ENCODE results near the gene UTP25. TPM values are rescaled to one million over a fixed set of nuclear protein-coding genes. Genes with fewer than 3 reads are reported as not detected.
A peak's percentile ranks its signal among the peaks of the same experiment; 100 is the strongest.

Gene UTP25
- total and polyA plus RNA-seq, 5 experiments from 2014 or later, result 3.0 to 15.6 (median 5.6) TPM

DNA sequence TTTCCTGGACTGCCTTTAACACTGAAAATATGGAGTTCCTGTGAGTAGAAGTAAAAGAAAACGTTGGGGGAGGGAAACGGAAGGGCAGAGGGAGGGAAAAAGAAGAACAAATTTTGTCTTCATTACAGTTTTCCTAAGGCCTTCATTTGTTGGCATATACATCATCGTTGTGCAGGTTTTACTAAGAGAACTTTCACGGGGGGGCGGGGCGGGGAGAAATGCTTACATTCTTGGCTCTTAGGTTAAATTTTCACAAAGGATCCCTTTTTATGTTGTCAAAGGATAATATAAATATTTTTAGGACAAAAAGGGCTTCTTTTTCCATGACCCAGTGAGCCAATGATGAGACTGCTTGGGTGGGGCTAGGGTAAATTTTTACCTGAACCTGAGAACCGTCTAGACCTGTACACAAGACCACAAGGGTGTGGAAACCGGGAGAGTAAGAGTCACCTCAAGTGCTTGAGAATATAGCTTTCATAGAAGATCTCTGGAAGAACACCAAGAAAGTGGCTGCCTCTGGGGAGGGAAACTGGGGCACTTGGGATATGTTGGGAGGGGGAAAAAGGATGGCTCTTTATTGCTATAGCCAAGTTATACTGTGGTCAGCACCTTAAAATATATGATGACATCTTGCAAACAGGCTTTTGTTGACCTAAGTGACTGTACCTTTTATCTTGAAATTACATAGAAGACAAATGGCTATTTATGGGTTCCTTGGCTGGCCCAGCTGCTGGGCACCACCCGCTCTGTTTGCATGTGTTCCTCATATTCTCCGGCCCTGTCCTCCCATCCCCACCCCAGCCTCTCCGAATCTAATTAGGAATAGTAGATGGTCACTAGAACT is 2.0 kb upstream of the UTP25 start:
- peaks cover 0 to 16% (median 0%) of the 10 kb centered on the region in 3 donors for H3K36me3 Mint-ChIP-seq
- ATAC-seq (no peak), DNase-seq (no peak)
- peak overlapping the region in 3 of 10 donors; percentile 19 to 61 (median 56) for H3K4me3 Mint-ChIP-seq
- POLR2A ChIA-PET, result interaction anchor here (0.9 to 2.2 kb wide), 3 partner anchors 42 to 69 kb away, joined by 3 to 5 read pairs (median 5); partner anchors contain the start of gene C1orf74
- H3K4me1 Mint-ChIP-seq, result peaks cover 19 to 45% (median 40%) of the 10 kb centered on the region in 4 donors
- H3K27me3 Mint-ChIP-seq, result peaks cover 5 to 23% (median 14%) of the 10 kb centered on the region in 5 donors
- peak overlapping the region in 1 of 10 donors; percentile 53 for H3K27ac Mint-ChIP-seq
- H3K9me3 Mint-ChIP-seq, result no peaks in the 10 kb centered on the region

DNA sequence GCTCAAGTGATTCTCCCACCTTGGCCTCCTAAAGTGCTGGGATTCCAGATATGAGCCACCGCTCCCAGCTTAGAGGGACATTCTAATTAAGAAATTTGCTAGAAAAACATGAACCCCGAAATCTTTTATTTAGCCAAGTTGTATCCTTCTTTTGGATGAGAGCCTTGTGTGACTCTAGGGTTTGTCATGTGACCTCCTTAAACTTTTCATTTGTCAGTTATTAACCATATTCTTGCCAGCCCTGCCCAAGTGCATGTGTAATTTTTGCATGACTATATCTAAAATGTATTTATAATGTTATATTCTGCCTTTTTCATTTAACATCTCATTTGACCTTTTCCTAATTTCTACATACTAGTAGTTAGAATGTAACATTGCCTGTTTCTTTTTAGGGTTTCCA is 1.9 kb downstream of the UTP25 start:
- no peaks in the 10 kb centered on the region for H3K27me3 Mint-ChIP-seq
- no peak for DNase-seq
- no peak for ATAC-seq
- peak overlapping the region; percentile 50 to 95 (median 80) for H3K4me3 Mint-ChIP-seq
- peaks cover 18 to 52% (median 48%) of the 10 kb centered on the region in 4 donors for H3K4me1 Mint-ChIP-seq
- H3K9me3 Mint-ChIP-seq, result no peaks in the 10 kb centered on the region
- POLR2A ChIA-PET, result no interaction called here
- peak overlapping the region in 9 of 10 donors; percentile 12 to 78 (median 51) for H3K27ac Mint-ChIP-seq
- peaks cover 12 to 54% (median 27%) of the 10 kb centered on the region in 3 donors for H3K36me3 Mint-ChIP-seq

DNA sequence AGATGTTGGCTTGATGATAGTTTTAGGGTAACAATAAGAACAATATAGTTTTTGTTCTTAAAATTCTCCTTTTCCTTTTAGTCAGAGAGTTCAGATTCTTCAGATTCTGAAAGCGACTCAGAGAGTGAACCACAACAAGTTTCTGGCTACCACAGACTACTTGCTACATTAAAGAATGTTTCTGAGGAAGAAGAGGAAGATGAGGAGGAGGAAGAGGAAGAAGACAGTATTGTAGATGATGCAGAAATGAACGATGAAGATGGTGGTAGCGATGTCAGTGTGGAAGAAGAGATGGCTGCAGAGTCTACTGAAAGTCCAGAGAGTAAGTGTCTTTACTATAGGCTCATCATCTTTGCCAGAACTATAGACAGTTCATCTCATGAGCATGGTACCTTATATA is 3.0 kb downstream of the UTP25 start:
- Mint-ChIP-seq H3K4me1 (peaks cover 18 to 59% (median 51%) of the 10 kb centered on the region in 4 donors), H3K27ac (peak overlapping the region in 2 of 10 donors; percentile 1 to 6), H3K4me3 (peak overlapping the region in 4 of 10 donors; percentile 3 to 21 (median 14)), H3K27me3 (no peaks in the 10 kb centered on the region), H3K36me3 (peaks cover 13 to 64% (median 33%) of the 10 kb centered on the region in 3 donors), H3K9me3 (no peaks in the 10 kb centered on the region)
- DNase-seq, result no peak
- POLR2A ChIA-PET, result interaction anchor here (0.7 kb wide), 1 partner anchor 30 kb away, joined by 5 read pairs; no protein-coding TSS in a partner anchor
- ATAC-seq, result no peak

DNA sequence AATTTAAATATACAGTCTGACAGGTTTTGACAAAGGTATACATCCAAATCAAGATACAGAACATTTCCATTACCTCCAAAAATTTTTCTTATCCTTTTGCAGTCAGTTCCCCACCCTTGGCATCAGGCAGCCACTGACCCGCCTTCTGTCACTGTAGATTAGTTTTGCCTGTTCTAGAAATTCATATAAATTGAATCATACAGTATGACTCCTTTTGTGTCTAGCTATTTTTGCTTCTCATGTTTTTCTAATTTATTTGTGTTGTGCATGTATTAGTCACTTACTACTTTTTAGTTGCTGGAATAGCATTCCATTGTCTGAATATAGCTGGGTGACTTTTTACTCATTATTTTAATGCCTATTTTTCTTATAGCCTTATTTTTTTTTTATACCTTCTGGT is 3.8 kb downstream of the UTP25 start:
- POLR2A ChIA-PET, result no interaction called here
- ATAC-seq (no peak), DNase-seq (no peak)
- no peaks in the 10 kb centered on the region for H3K9me3 Mint-ChIP-seq
- no peaks in the 10 kb centered on the region for H3K27me3 Mint-ChIP-seq
- peaks cover 13 to 73% (median 36%) of the 10 kb centered on the region in 3 donors for H3K36me3 Mint-ChIP-seq
- peak overlapping the region in 1 of 10 donors; percentile 14 for H3K27ac Mint-ChIP-seq
- H3K4me1 Mint-ChIP-seq, result peaks cover 18 to 59% (median 51%) of the 10 kb centered on the region in 4 donors
- H3K4me3 Mint-ChIP-seq, result no peak overlapping the region

- Mint-ChIP-seq H3K4me3 (no peak overlapping the region), H3K4me1 (peaks cover 7 to 43% (median 27%) of the 10 kb centered on the region in 4 donors), H3K36me3 (peaks cover 13 to 98% (median 48%) of the 10 kb centered on the region in 3 donors), H3K27ac (no peak overlapping the region), H3K27me3 (no peaks in the 10 kb centered on the region), H3K9me3 (no peaks in the 10 kb centered on the region)
- POLR2A ChIA-PET, result no interaction called here
- no peak for DNase-seq
- ATAC-seq, result no peak
Measured at GRCh38 chr1:209835782-209836298, 8.1 kb downstream of the UTP25 start.

DNA sequence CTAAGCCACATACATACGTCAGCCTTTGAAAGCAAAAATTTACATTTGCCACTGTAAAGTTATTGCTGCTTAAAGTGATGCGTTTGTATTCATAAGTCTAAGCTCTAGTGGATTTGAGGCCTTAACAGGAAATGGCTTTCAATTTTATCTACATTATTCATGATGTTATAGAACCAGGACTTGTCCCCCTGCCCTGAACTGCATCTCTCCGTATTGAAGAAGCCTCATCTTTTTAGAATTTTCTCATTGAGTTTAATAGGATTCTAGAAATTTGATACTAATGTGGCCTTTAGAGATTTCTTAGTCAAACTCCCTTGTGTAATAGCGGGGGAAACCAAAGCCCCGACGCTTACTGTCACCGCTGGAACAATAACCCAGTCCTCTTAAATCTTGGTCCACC is 9.9 kb downstream of the UTP25 start:
- Mint-ChIP-seq H3K27ac (peak overlapping the region in 1 of 10 donors; percentile 35), H3K4me3 (no peak overlapping the region), H3K36me3 (peaks cover 11 to 99% (median 49%) of the 10 kb centered on the region in 3 donors), H3K4me1 (peaks cover 7 to 34% (median 21%) of the 10 kb centered on the region in 4 donors), H3K9me3 (no peaks in the 10 kb centered on the region), H3K27me3 (no peaks in the 10 kb centered on the region)
- no peak for ATAC-seq
- DNase-seq, result no peak
- POLR2A ChIA-PET, result interaction anchor here (0.6 kb wide), 1 partner anchor 1977 kb away, joined by 5 read pairs; no protein-coding TSS in a partner anchor

GRCh38 chr1:209838537-209838936 is 10.8 kb downstream of the UTP25 start:
- H3K4me3 Mint-ChIP-seq, result no peak overlapping the region
- no peaks in the 10 kb centered on the region for H3K9me3 Mint-ChIP-seq
- H3K27me3 Mint-ChIP-seq, result no peaks in the 10 kb centered on the region
- peaks cover 5 to 34% (median 20%) of the 10 kb centered on the region in 4 donors for H3K4me1 Mint-ChIP-seq
- ATAC-seq, result no peak
- no peak for DNase-seq
- H3K36me3 Mint-ChIP-seq, result peaks cover 8 to 99% (median 46%) of the 10 kb centered on the region in 3 donors
- H3K27ac Mint-ChIP-seq, result peak overlapping the region in 1 of 10 donors; percentile 75
- POLR2A ChIA-PET, result interaction anchor here (0.5 to 0.6 kb wide), 2 partner anchors 94 to 1432 kb away, joined by 3 read pairs; no protein-coding TSS in a partner anchor

GRCh38 chr1:209839875-209840546 is 12.2 kb downstream of the UTP25 start:
- no peak overlapping the region for H3K4me3 Mint-ChIP-seq

DNA sequence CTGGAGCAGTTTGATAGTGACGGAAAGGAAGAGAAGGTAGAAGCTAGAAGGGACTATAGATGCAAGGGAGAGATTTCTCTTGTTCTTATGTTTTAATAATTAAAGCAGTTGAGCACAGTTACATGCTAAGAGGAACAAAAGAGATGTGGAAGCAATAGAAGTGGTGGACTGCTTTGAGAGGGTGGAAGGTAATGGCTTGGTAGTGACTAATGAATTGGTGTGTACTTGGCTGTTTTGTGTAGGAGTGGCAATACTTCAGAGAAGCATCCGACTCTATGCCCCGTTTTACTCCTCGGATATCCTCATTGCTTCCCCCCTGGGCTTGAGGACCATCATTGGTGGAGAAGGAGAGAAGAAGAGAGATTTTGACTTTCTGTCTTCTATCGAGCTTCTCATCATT is 12.8 kb downstream of the UTP25 start:
- H3K27ac Mint-ChIP-seq, result peak overlapping the region in 8 of 10 donors; percentile 3 to 83 (median 17)
- peaks cover 5 to 25% (median 12%) of the 10 kb centered on the region in 4 donors for H3K4me1 Mint-ChIP-seq
- H3K9me3 Mint-ChIP-seq, result no peaks in the 10 kb centered on the region
- POLR2A ChIA-PET, result no interaction called here
- DNase-seq, result no peak
- H3K27me3 Mint-ChIP-seq, result no peaks in the 10 kb centered on the region
- peaks cover 0 to 99% (median 35%) of the 10 kb centered on the region in 3 donors for H3K36me3 Mint-ChIP-seq
- no peak for ATAC-seq
- H3K4me3 Mint-ChIP-seq, result no peak overlapping the region

More at GRCh38 chr1:209839875-209840546, 12.2 kb downstream of the UTP25 start:
- ATAC-seq (no peak), DNase-seq (no peak)
- H3K27me3 Mint-ChIP-seq, result no peaks in the 10 kb centered on the region
- H3K4me1 Mint-ChIP-seq, result peaks cover 3 to 21% (median 15%) of the 10 kb centered on the region in 4 donors
- POLR2A ChIA-PET, result no interaction called here
- no peaks in the 10 kb centered on the region for H3K9me3 Mint-ChIP-seq
- H3K36me3 Mint-ChIP-seq, result peaks cover 0 to 99% (median 33%) of the 10 kb centered on the region in 3 donors
- H3K27ac Mint-ChIP-seq, result peak overlapping the region in 7 of 10 donors; percentile 8 to 83 (median 27)

DNA sequence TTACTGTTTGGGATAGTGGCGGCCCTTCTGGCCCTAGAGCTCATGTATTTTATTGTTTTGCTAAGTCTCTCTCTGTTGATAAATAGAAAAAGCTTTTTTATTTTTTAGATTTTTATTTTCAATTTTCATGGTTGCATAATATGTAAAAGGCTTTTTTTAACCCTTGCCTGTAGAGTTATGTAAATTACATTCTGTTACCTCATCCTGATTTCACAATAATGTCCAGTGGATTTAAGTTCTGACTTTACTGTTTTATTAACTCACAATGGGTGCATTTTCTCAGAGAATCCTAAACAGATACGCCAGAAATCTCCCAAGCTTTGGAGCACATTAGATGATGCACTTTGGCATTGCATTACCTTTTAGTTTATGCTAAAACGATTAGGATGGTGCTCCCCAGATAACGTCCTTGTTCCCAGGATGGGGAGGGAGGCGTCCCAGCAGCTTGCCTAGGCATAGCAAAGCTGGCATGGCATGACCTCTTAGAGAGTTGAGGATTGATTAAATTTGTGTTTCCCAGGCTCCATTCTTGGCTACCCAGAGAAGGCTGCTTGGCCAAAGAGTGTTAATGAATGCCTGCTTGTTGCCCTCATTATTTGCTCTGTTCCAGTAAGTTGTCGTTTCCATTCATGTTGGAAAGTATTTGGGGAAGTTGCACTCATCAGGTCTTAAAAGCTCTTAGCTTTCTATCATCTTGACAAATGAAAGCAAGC is 17.1 kb downstream of the UTP25 start:
- POLR2A ChIA-PET, result no interaction called here
- ATAC-seq, result no peak
- no peaks in the 10 kb centered on the region for H3K27me3 Mint-ChIP-seq

DNA sequence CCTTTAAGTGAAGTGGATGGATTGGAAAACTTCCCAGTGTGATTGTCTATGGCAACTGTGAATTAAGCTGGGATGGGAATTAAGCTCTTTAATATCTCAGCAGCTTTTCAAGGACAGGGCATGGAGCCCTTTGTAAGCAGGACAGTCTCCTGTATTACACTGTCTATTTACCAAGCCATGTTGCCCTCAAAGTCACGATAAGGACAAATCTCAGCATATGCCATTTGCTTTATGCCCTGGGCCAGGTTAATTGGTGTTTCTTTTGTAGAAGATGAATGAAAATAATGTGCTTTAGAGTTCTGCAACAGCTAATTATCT is 17.6 kb downstream of the UTP25 start:
- ATAC-seq, result no peak
- peak overlapping the region in 1 of 10 donors; percentile 43 for H3K27ac Mint-ChIP-seq
- no peak overlapping the region for H3K4me3 Mint-ChIP-seq

More for the DNA sequence above, 17.1 kb downstream of the UTP25 start:
- Mint-ChIP-seq H3K4me3 (no peak overlapping the region), H3K4me1 (peaks cover 7 to 28% (median 17%) of the 10 kb centered on the region in 4 donors), H3K9me3 (no peaks in the 10 kb centered on the region), H3K36me3 (peaks cover 0 to 96% (median 30%) of the 10 kb centered on the region in 3 donors), H3K27ac (no peak overlapping the region)
- DNase-seq, result no peak

GRCh38 chr1:209849388-209849787 is 21.6 kb downstream of the UTP25 start:
- peak overlapping the region in 3 of 10 donors; percentile 42 to 90 (median 82) for H3K27ac Mint-ChIP-seq

More for the DNA sequence above, 17.6 kb downstream of the UTP25 start:
- POLR2A ChIA-PET, result no interaction called here
- H3K36me3 Mint-ChIP-seq, result peaks cover 0 to 96% (median 30%) of the 10 kb centered on the region in 3 donors
- no peaks in the 10 kb centered on the region for H3K9me3 Mint-ChIP-seq
- no peaks in the 10 kb centered on the region for H3K27me3 Mint-ChIP-seq
- DNase-seq, result no peak
- peaks cover 4 to 25% (median 18%) of the 10 kb centered on the region in 4 donors for H3K4me1 Mint-ChIP-seq

More at GRCh38 chr1:209849388-209849787, 21.6 kb downstream of the UTP25 start:
- H3K9me3 Mint-ChIP-seq, result no peaks in the 10 kb centered on the region
- ATAC-seq (no peak), DNase-seq (no peak)
- H3K36me3 Mint-ChIP-seq, result peaks cover 4 to 96% (median 31%) of the 10 kb centered on the region in 3 donors
- H3K4me1 Mint-ChIP-seq, result peaks cover 5 to 24% (median 14%) of the 10 kb centered on the region in 4 donors
- H3K27me3 Mint-ChIP-seq, result no peaks in the 10 kb centered on the region
- POLR2A ChIA-PET, result no interaction called here
- H3K4me3 Mint-ChIP-seq, result no peak overlapping the region

Measured in naive thymus-derived CD8-positive, alpha-beta T cell (primary cell).